Fibroblast of skin of scalp (primary cell): ENCODE results near the gene CCL13.

Source experiments
- DNase-seq: peaks from one replicate; pipeline ENCODE4 v3.0.0-alpha.2; 2013

CCL13 gene

DNA sequence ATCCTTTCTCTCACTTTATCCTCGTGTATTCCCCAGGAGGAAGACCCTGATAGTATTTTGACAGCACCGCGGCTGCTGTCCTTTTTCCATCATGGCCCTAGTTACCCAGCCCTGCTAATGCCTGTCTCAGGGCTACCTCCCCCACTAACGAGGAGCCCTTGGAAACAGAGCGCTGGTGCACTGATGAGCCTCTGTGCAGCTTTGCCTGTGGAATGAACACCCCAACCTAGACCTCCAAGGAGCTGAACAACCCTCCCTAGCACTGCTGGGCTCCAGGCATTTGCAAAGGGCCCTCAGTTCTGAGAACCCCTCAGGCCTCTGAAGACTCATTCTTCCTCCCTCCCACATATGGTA, 30.0 kb downstream of the CCL13 start:
- DNase-seq: no peak

GRCh38 chr17:34386697-34387550, 30.6 kb downstream of the CCL13 start:
- DNase-seq: peak; percentile 24

GRCh38 chr17:34387566-34387965, 31.3 kb downstream of the CCL13 start:
- DNase-seq: no peak

GRCh38 chr17:34389126-34389750, 33.0 kb downstream of the CCL13 start:
- DNase-seq: no peak

GRCh38 chr17:34390649-34391048, 34.4 kb downstream of the CCL13 start:
- no peak for DNase-seq

- DNase-seq: no peak
These were observed 35.0 kb downstream of the CCL13 start for GRCh38 chr17:34391241-34391640.

- no peak for DNase-seq
These were observed 37.1 kb downstream of the CCL13 start for GRCh38 chr17:34393401-34393800.

- no peak for DNase-seq
These were observed 41.0 kb downstream of the CCL13 start for GRCh38 chr17:34397265-34397664.

GRCh38 chr17:34398990-34399389, 42.7 kb downstream of the CCL13 start:
- DNase-seq: no peak

DNA sequence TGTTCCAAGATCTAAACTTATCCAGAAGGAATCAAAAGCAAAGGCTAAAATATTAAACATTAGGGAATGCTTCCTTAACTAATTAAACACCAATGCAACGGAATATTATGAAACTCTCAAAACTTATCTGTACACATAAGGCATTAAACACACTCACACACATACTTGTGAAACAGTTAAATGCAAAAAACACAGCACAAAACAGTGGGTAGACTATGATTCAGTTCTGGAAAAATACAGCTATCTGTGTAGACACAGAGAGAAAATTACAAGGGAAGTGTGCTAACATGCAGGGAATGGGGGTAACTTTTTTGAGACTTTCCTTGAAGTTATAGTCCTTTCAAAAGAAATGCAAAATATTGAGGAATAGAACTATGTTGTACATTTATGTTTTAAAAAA, 43.4 kb downstream of the CCL13 start:
- no peak for DNase-seq

GRCh38 chr17:34400301-34400931, 44.1 kb downstream of the CCL13 start:
- no peak for DNase-seq

GRCh38 chr17:34401165-34401564, 44.9 kb downstream of the CCL13 start:
- DNase-seq: no peak

DNA sequence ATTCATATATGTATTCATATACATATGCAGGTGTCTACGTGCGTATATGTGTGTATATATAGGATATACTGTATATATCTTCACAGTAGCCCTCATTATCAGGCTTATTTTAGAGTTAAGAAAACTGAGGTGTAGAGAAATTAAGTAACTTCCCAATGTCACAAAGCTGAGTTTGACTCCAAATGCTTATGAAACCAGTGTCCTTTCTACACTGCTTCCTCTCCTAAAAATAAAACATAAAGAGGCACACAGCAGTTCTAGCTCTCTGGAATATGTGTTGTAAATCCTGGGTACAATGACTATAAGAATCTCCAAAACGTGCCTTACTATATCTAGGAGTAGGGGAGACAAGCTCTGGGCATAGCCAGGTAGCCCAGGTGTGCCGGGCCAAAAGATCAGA, 46.7 kb downstream of the CCL13 start:
- DNase-seq: no peak

DNA sequence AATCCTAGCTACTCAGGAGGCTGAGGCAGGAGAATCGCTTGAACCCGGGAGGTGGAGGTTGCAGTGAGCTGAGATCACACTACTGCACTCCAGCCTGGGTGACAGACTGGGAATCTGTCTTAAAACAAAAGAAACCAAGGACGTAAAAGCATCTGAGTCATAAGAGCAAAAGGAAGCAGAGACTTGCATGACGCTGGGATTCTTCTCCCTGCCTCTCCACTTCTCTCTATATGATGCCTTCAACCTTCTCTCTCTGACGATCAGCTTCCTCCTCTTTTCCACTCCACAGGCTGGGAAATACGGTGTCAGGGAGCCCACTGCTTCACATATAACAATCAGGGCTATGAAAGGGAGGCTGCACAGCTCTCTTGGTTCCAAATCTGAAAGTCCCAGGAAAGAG, 49.9 kb downstream of the CCL13 start:
- DNase-seq: no peak
